Measurements from ENCODE around the gene RASAL2.

DNA sequence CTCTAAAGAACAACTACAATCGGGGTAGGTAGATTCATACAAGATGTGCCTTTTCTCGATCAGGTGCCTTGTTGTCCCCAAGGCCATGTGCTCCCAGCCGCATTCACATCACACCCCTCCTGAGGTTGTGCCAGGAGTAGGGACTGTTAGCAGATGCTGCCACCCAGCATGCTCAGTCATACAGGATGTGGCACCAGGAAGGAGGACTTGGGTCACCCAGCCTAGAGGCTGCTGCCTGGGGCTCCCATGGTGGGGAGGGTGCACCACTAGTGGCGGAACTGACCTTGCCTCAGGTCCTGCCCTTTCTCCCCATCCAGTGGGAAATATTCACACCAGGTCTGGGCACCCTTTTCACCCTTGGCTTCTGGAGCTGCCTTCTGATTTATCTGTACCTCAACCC lies 427.3 kb downstream of the RASAL2 start:
- TF ChIP-seq CTCF (IDR thresholded peaks at IDR 0.05) (no peak), EZH2phosphoT487 (IDR thresholded peaks at IDR 0.05) (no peak), EZH2 (IDR thresholded peaks at IDR 0.05) (no peak)

Data from neural progenitor cell (in vitro differentiated cells).